ENCODE results near the gene RAX2.
A peak's percentile ranks its signal among the peaks of the same experiment; 100 is the strongest.

RAX2 gene

DNA sequence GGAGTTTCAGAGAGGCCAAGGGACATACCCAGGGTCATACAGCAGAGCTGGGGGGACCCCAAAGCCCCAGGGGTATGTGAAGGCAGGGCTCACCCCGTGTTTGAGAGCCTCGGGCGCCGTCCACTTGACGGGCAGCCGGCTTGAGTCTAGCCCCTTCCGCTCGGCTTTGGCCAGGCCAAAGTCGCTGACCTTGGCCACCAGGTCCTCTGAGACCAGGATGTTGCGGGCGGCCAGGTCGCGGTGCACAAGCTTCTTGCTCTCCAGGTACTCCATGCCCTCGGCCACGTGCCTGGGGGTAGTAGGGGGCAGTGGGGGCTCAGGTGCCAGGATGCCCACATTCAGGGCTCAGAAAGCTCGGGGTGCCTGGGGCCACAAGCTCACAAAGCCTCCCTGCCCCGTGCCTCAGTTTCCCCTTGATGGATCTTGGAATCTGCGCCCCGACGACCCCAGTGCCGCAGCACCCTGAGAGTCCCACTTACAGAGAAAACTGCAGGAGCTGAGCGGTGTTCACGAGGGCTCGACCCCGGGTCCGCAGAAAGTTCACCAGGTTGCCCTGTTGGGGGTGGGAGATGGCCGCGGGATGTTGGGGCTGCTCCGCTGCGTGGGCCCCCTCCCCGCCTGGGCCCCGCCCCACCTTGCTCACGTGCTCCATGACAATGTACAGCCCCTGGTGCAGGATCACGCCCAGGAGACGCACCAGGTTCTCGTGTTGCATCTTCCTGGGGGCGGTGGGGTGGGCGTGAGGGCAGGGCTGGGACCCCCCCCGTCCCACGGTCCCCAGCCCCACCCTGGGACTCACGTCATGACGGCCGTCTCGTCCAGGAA is 7.1 kb upstream of the RAX2 start:
- Mint-ChIP-seq H3K36me3 (peaks cover 16 to 34% of the 10 kb centered on the region in 2 donors), H3K27ac (no peak overlapping the region), H3K9me3 (peaks cover 14 to 15% of the 10 kb centered on the region in 2 donors), H3K27me3 (no peaks in the 10 kb centered on the region), H3K4me1 (peaks cover 0 to 4% of the 10 kb centered on the region in 2 donors), H3K4me3 (no peak overlapping the region)
- ATAC-seq (replicated peaks) (no peak), DNase-seq (no peak)

DNA sequence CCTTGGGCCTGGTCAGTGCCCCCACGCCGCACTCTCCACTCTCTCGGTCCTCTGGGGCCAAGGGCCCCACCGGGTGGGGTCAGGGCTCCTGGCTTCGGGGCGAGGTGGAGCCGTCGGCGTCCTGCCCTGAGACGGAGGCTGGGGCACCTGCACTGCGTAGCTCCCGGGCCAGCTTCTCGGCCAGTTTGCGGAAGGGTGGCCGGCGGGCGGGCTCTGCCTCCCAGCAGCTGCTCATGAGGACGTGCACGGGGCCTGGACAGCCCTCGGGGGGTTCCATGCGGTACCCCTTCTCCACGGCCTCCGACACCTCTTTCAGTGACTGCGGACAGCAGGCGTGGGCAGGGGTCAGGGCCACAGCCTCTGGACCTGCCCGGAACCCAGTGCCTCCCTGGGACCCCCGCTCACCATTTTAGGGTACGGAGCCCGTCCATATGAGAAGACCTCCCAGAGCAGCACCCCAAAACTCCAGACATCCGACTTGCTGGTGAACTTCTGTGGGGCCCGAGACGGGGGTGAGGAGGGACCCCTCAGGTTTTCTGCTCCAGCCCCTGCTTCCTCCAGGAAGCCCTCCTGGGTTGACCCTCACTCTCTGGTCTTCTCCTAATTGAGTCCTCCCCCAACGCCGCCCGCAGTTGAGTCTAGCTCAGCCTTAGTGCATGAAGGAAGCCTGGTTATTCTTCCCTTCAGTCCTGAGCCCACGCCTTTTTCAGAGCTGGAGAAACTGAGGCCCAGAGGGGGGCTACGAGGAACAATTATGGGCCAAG is 6.3 kb upstream of the RAX2 start:
- H3K9me3 Mint-ChIP-seq = peaks cover 14 to 15% of the 10 kb centered on the region in 2 donors

DNA sequence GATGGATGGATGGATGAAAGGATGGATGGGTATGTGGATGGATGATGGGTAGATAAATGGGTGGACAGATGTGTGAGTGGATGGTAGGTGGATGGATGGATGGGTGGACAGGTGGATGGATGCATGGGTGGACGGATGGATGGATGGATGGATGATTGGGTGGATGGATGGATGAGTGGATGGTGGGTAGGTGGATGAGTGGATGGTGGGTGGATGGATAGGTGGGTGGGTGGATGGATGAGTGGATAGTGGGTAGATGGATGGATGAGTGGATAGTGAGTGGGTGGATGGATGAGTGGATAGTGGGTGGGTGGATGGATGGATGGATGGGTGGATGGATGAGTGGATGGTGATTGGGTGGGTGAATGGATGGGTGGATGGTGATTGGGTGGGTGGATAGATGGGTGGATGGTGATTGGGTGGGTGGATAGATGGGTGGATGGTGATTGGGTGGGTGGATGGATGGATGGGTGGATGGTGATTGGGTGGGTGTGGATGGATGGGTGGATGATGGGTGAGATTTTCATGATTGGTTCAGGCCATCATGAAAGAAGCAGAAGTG is 4.5 kb upstream of the RAX2 start:
- DNase-seq (no peak), ATAC-seq (replicated peaks) (no peak)
- peaks cover 3 to 6% of the 10 kb centered on the region in 2 donors for H3K9me3 Mint-ChIP-seq
- H3K4me3 Mint-ChIP-seq = no peak overlapping the region
- no peak overlapping the region for H3K27ac Mint-ChIP-seq
- no peaks in the 10 kb centered on the region for H3K27me3 Mint-ChIP-seq
- peaks cover 4 to 17% of the 10 kb centered on the region in 2 donors for H3K36me3 Mint-ChIP-seq
- H3K4me1 Mint-ChIP-seq = peaks cover 4 to 10% of the 10 kb centered on the region in 2 donors

More for the DNA sequence above, 6.3 kb upstream of the RAX2 start:
- Mint-ChIP-seq H3K4me1 (peaks cover 4 to 5% of the 10 kb centered on the region in 2 donors), H3K27me3 (no peaks in the 10 kb centered on the region), H3K4me3 (no peak overlapping the region), H3K27ac (no peak overlapping the region), H3K36me3 (peaks cover 16 to 31% of the 10 kb centered on the region in 2 donors)
- no peak for DNase-seq
- ATAC-seq (replicated peaks) = peak in 1 of 2 donors; percentile 7

DNA sequence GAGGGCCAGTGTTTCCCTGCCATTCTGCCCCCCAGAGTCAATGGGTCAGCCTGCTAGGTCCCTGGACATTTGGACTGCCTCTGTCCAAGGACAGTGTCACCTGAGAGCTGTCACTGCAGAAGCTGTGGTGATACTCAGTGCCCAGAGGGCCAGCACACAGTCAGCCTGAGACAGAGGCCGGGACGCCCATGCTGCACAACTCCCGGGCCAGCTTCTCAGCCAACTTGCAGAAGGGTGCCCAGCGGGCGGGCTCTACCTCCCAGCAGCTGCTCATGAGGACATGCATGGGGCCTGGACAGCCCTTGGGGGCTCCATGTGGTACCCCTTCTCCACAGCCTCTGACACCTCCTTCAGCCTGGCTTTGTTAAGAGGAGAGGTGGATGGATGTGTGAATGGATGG is 3.8 kb upstream of the RAX2 start:
- peaks cover 0 to 3% of the 10 kb centered on the region in 2 donors for H3K9me3 Mint-ChIP-seq

DNA sequence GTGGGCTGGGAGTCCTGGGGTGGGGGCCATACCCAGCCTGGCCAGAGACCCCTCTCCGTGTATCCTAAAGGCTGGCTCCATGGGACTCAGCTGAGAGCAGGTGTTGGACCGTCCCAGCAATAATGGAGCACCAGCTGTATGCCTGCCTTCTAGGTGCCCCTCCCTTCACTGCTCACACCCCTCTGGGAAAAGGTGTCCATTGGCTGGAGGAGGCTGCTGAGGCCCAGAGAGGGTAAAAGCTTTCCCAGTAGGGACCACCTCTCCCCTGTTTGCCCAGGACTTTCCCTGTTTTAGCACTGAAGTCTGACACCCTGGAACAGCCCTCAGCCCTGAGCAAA is 3.3 kb upstream of the RAX2 start:
- no peak overlapping the region for H3K27ac Mint-ChIP-seq
- no peak for DNase-seq
- no peaks in the 10 kb centered on the region for H3K27me3 Mint-ChIP-seq
- peaks cover 4 to 19% of the 10 kb centered on the region in 2 donors for H3K36me3 Mint-ChIP-seq
- H3K9me3 Mint-ChIP-seq = peaks cover 0 to 3% of the 10 kb centered on the region in 2 donors
- H3K4me3 Mint-ChIP-seq = no peak overlapping the region
- no peak for ATAC-seq (replicated peaks)
- peaks cover 4 to 10% of the 10 kb centered on the region in 2 donors for H3K4me1 Mint-ChIP-seq

More for the DNA sequence above, 3.8 kb upstream of the RAX2 start:
- H3K27me3 Mint-ChIP-seq = no peaks in the 10 kb centered on the region
- H3K27ac Mint-ChIP-seq = no peak overlapping the region
- no peak for ATAC-seq (replicated peaks)
- no peak overlapping the region for H3K4me3 Mint-ChIP-seq
- no peak for DNase-seq
- H3K36me3 Mint-ChIP-seq = peaks cover 4 to 19% of the 10 kb centered on the region in 2 donors
- H3K4me1 Mint-ChIP-seq = peaks cover 4 to 10% of the 10 kb centered on the region in 2 donors

DNA sequence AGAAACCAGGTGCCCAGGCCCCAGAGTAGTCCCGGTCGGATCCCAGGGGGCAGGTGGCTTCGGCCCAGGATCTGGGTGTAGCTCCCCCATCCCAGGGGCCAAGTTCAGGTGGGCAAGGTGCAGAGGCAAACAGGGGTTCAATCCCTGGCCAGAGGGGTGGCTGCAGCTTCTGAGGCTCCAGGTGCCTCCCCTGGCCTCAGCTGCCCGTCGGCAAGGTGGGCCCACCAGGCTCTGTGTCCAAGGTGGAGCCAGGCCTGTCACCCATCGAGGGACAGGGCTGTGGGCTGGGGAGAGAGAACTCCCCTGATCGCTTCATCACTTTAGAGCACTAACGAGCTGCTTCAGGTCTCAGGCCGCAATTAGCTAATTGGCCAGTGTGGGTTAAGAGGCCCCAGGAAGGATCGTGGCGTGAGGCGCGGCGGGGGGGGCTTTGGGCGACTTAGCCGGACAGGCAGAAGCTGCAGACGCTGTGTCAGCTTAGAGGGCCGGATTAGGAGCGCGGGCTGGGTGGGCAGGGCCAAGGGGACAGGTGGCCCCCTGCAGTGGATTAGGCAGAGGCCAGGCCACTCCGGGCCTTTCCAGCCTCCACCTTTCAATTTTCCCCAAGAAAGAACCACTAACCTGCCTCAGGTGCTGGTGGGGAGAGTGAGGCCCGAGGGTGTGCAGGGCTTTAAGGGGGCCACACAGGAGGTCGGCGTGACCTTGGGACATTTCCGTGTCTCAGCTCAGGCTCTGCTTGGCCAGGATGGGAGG is 2.8 kb upstream of the RAX2 start:
- Mint-ChIP-seq H3K27me3 (no peaks in the 10 kb centered on the region), H3K4me3 (no peak overlapping the region), H3K9me3 (peaks cover 0 to 3% of the 10 kb centered on the region in 2 donors), H3K36me3 (peaks cover 6 to 23% of the 10 kb centered on the region in 2 donors), H3K4me1 (peaks cover 4 to 10% of the 10 kb centered on the region in 2 donors), H3K27ac (no peak overlapping the region)
- DNase-seq (no peak), ATAC-seq (replicated peaks) (no peak)

DNA sequence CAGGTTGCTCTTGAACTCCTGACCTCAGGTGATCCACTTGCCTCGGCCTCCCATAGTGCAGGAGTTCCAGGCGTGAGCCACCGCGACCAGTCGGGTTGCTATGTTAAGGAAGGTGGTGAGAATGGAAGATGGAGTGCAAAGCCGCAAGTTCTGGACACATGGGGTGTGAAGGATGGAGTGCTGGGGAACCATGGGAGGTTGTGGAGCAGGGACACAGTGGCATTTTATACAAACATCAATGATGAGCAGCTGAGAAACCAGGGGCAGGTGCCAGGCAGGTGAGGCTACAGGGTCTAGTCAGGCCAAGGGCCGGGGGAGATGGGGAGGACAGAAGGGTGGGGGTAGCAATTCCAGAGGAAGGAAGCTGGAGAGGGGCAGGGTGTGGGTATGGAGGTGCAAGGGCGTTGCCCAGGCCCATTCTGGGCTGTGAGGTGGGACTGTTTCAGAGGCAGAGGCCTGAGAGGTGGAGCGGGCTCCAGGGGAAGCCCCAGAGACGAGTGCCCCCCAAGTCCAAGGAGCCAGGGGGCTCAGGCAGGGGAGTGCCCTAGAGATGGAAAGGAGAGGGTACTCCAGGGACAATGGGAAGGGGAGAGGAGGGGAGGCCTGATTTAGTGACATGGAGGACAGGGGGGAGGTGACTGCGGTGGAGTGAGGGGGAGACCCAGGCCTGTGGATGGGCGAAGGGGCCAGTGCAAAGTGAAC is 1.9 kb upstream of the RAX2 start:
- Mint-ChIP-seq H3K36me3 (peaks cover 11 to 31% of the 10 kb centered on the region in 2 donors), H3K27me3 (no peaks in the 10 kb centered on the region), H3K9me3 (peaks cover 0 to 3% of the 10 kb centered on the region in 2 donors), H3K4me3 (no peak overlapping the region), H3K27ac (no peak overlapping the region), H3K4me1 (peaks cover 4 to 10% of the 10 kb centered on the region in 2 donors)
- ATAC-seq (replicated peaks) = no peak
- no peak for DNase-seq

DNA sequence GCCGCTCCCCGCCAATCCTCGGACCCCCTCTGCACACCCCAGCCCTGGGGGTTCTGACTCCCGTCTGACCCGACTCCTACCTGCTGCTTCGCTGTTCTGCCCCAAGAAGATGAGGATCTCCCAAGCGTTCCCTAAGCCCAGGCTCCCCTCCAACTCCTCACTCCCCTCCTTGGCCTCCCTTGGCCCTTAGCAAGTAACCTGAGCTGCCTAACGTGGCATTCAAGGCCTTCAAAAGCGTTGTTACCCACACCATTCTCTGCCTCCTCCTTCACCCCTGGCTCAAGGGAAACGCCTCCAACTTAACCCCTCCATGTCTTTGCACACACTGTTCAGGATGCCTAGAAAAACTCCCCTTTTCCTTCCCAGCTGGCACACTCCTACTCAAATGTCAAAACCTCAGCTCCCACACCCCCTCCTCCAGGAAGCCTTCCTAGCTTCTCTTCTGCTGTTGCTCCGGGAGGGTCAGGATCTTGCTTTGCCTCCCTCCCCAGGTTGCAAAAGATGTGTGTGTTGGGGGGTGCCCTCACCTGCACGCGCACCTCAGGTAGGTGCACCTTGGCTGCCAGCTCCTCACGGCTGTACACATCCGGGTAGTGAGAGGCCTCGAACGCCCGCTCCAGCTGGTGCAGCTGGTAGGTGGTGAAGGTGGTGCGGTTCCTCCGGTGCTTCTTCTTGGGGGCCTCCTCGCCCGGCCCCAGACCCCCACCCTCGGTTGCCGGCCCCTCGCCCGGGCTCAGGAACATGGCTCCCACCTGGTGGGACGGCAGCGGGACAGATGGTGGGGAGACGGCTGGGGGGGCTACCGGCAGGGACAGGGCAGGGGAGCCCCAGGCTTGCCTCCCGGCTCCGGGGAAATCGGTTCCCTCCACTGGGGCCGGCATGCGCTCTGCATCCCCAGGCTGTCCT is 775 bp downstream of the RAX2 start:
- Mint-ChIP-seq H3K27ac (no peak overlapping the region), H3K4me1 (peaks cover 5 to 17% of the 10 kb centered on the region in 2 donors), H3K36me3 (peaks cover 28 to 39% of the 10 kb centered on the region in 2 donors), H3K27me3 (no peaks in the 10 kb centered on the region), H3K4me3 (no peak overlapping the region), H3K9me3 (no peaks in the 10 kb centered on the region)
- ATAC-seq (replicated peaks) (no peak), DNase-seq (no peak)

DNA sequence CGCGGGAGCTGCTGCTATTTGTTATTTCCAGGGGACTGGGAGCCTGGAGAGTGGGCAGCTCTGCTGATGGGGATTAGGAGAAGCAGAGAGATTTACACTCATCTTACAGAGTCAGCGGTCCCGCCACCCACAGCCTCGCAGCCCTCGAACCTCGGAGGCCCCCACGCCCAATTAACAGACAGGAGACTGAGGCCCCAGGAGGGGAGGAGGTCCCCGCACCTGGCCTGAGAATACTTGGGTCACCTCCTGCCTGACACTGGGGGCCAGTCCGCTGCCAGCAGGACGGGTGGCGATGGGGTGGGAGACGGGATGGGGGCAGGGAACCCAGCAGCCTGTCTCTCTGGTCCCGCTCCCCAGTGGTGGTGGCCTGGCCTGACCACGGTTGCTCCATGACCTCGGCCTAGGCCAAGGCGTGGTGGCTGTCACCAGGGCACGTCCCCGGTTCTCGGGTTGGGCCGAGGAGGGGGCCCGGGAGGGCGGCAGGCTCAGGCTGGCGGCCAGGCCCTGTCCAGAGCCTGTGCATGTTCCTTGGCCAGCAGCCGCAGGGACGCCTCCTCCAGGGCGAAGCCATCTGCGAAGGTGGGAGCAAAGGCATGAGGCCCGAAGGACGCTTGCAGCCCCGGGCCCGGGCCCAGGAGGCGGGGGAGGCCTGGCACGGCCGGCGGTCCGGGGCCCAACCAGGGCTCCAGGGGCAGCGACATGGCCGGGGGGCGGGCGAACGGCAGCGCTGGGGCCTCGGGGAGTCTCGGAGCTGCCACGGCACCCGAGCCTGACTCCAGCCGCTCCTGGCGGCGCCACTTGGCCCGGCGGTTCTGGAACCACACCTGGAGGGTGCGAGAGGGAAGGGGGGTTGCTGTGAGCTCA is 1.7 kb downstream of the RAX2 start:
- Mint-ChIP-seq H3K27me3 (no peaks in the 10 kb centered on the region), H3K27ac (no peak overlapping the region), H3K9me3 (no peaks in the 10 kb centered on the region), H3K4me3 (no peak overlapping the region), H3K36me3 (peaks cover 30 to 36% of the 10 kb centered on the region in 2 donors), H3K4me1 (peaks cover 6 to 19% of the 10 kb centered on the region in 2 donors)
- DNase-seq (no peak), ATAC-seq (replicated peaks) (no peak)

DNA sequence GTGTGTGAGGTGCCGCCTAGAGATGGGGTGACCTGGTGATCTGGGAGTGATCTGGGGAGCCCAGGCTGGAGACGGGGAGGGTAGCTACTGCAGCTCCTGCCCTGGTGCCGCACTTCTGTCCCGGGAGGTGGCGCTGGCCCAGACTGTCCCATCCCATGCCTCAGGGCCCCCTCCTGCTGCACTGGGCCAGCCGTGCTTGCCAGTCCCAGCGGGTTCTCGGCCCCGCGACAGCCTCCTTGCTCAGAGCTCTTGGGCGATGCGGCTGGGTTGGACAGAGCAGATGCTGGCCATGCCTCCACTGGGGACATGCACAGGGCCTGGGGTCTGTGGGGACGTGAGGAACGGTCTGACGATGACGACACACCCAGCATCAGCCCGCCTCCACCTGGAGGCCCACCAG is 2.5 kb downstream of the RAX2 start:
- no peak overlapping the region for H3K4me3 Mint-ChIP-seq
- DNase-seq (no peak), ATAC-seq (replicated peaks) (no peak)
- peaks cover 30 to 36% of the 10 kb centered on the region in 2 donors for H3K36me3 Mint-ChIP-seq
- peaks cover 6 to 19% of the 10 kb centered on the region in 2 donors for H3K4me1 Mint-ChIP-seq
- H3K27me3 Mint-ChIP-seq = no peaks in the 10 kb centered on the region
- no peaks in the 10 kb centered on the region for H3K9me3 Mint-ChIP-seq
- no peak overlapping the region for H3K27ac Mint-ChIP-seq

DNA sequence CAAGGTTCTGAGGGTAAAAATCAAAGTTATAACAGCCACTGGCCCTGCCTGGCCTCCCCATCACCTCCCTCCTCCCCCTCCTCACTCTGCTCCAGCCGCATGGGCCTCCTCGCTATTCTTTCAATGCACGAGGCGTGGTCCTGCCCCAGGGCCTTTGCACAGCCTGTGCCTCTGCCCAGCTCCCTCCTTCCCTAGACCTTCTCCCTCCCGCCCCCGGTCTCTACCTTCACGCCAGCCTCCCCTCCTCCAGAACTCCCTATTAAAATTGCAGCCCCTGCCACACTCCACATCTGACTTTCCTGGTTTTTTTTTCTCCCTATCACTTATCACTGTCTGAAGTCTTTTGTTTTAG is 3.3 kb downstream of the RAX2 start:
- Mint-ChIP-seq H3K4me3 (no peak overlapping the region), H3K9me3 (no peaks in the 10 kb centered on the region), H3K27me3 (no peaks in the 10 kb centered on the region), H3K27ac (no peak overlapping the region), H3K4me1 (peaks cover 6 to 16% of the 10 kb centered on the region in 2 donors), H3K36me3 (peaks cover 30 to 36% of the 10 kb centered on the region in 2 donors)
- ATAC-seq (replicated peaks) (no peak), DNase-seq (no peak)

DNA sequence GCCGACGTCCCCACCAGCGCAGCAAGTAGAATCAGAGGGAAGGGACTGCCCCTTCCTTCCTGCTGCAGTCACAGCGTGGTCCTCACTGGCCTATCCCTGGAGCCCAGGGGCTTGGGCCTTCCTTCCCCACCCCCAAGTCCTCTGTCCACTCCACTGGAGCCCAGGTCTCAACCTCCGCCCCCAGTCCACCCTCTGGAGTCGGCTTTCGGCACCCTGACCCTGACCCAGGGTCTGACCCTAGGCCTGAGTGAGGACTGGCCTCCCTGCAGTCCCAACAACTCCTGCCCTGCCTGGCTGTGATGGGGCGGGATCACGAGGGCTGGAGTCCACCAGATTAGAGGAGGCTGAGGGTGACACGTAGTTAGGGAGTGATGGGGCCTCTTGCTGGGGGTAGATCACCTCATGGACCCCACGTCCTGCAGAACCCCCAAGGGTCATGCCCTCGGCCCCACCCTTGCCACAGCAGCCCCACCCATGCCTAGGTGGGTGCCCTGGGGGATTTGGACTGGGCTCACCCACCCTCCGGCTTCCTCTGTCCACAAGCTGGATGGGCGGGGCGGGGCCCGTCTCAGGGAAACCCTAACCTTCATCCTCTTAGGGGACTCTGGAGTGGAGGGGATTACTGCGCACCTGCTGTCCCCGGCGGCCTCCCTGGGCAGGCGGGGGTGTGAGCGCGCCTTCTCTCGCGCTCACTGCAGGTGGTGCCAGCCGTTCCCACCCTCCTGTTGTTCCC is 3.8 kb downstream of the RAX2 start:
- peaks cover 6 to 14% of the 10 kb centered on the region in 2 donors for H3K4me1 Mint-ChIP-seq
- no peak for DNase-seq
- ATAC-seq (replicated peaks) = no peak
- no peaks in the 10 kb centered on the region for H3K9me3 Mint-ChIP-seq
- no peak overlapping the region for H3K27ac Mint-ChIP-seq
- no peak overlapping the region for H3K4me3 Mint-ChIP-seq
- peaks cover 30 to 36% of the 10 kb centered on the region in 2 donors for H3K36me3 Mint-ChIP-seq
- no peaks in the 10 kb centered on the region for H3K27me3 Mint-ChIP-seq

All from stimulated activated naive B cell treated with anti-CD40 and anti-IgM and Interleukin-4, amounts not matched to agents 10 μg/mL and 1 μg/mL and 100 μg/mL, for 72 hours (primary cell).